GM23248 (cell line): Measurements from ENCODE around the gene SETD2. TPM values are rescaled to one million over a fixed set of nuclear protein-coding genes. Genes with fewer than 3 reads are reported as not detected.

Experiments
- DNase-seq: peaks from one replicate; pipeline ENCODE4 v3.0.0-alpha.2; 2015
- H2AFZ ChIP-seq: fragments of 200-600 bp; sonication (generic); 2 replicates; pipeline ENCODE4 v1.6.1; 2016; ENCODE audit warnings: antibody characterized with exemption
- H3F3A ChIP-seq: fragments of 200-600 bp; sonication (generic); 2 replicates; pipeline ENCODE4 v1.6.1; 2016; ENCODE audit warnings: mild to moderate bottlenecking, antibody characterized with exemption, mixed run types; ENCODE audit not compliant: insufficient read depth
- H3K27ac ChIP-seq: fragments of 200-600 bp; sonication (generic); 2 replicates; pipeline ENCODE4 v1.5.1; 2016; ENCODE audit warnings: mild to moderate bottlenecking
- H3K27me3 ChIP-seq: fragments of 200-600 bp; sonication (generic); replicated peaks from 2 replicates; pipeline ENCODE4 v1.6.1; 2016; ENCODE audit warnings: mild to moderate bottlenecking; ENCODE audit not compliant: insufficient read depth
- H3K36me3 ChIP-seq: fragments of 200-600 bp; sonication (generic); 2 replicates; pipeline ENCODE4 v1.6.1; 2016; ENCODE audit warnings: low read depth, mild to moderate bottlenecking
- H3K4me1 ChIP-seq: fragments of 200-600 bp; sonication (generic); 2 replicates; pipeline ENCODE4 v1.6.1; 2016; ENCODE audit warnings: mild to moderate bottlenecking; ENCODE audit not compliant: insufficient read depth
- H3K4me2 ChIP-seq: fragments of 200-600 bp; sonication (generic); one replicate; pipeline ENCODE4 v1.6.1; 2016; ENCODE audit warnings: mild to moderate bottlenecking; ENCODE audit not compliant: unreplicated experiment
- H3K4me3 ChIP-seq: fragments of 200-600 bp; sonication (generic); 2 replicates; pipeline ENCODE4 v1.5.1; 2016; ENCODE audit warnings: mild to moderate bottlenecking
- H3K79me2 ChIP-seq: fragments of 200-600 bp; sonication (generic); 2 replicates; pipeline ENCODE4 v1.6.1; 2016; ENCODE audit warnings: mild to moderate bottlenecking; ENCODE audit not compliant: insufficient read depth
- H3K9ac ChIP-seq: fragments of 200-600 bp; sonication (generic); 2 replicates; pipeline ENCODE4 v1.6.1; 2016; ENCODE audit warnings: mild to moderate bottlenecking
- H3K9me2 ChIP-seq: fragments of 200-600 bp; sonication (generic); 2 replicates; pipeline ENCODE4 v1.6.1; 2016; ENCODE audit warnings: mixed run types, mild to moderate bottlenecking, moderate library complexity; ENCODE audit not compliant: insufficient read depth
- H3K9me3 ChIP-seq: fragments of 200-600 bp; sonication (generic); one replicate; pipeline ENCODE4 v1.6.1; 2017; ENCODE audit warnings: low read depth
- H4K20me1 ChIP-seq: fragments of 200-600 bp; sonication (generic); 2 replicates; pipeline ENCODE4 v1.6.0; 2016; ENCODE audit not compliant: insufficient read depth
- EZH2 ChIP-seq: fragments of 200-600 bp; sonication (generic); IDR thresholded peaks from 2 replicates; pipeline ENCODE4 v1.6.1; 2018; ENCODE audit warnings: antibody characterized with exemption, mild to moderate bottlenecking; ENCODE audit not compliant: insufficient read depth, poor library complexity, severe bottlenecking
- EZH2phosphoT487 ChIP-seq: fragments of 200-600 bp; sonication (generic); IDR thresholded peaks from 2 replicates; pipeline ENCODE4 v1.6.1; 2018; ENCODE audit warnings: antibody characterized with exemption, moderate library complexity, mild to moderate bottlenecking, low read depth; ENCODE audit not compliant: insufficient read depth
- WGBS, 2 experiments: methylation state at CpG; one replicate each; pipeline ENCODE4 v1.1.6; 2015 to 2017; ENCODE audit warnings: low lambda C conversion rate in 2 of 2, low coverage in 1 of 2; ENCODE audit errors: missing lambda C conversion rate in 2 of 2; 5-methylcytosine and 5-hydroxymethylcytosine counted together
- in situ Hi-C: fragments of 300-500 bp; cut with MboI; formaldehyde crosslinking; loops from 2 replicates; pipeline ENCODE4 v1.15.0; 2020
- polyA plus RNA-seq: library from polyadenylated mRNA; unstranded; fragments of >200 nt; fragmentation: Nextera tagmentation; extraction: Ambion mirVana; gene quantifications from 2 replicates; pipeline ENCODE4 v1.2.1, GENCODE V29; 2016
- total RNA-seq: library from RNA; depleted of rRNA; stranded (reverse); fragments of >200 nt; shearing (Covaris generic); gene quantifications from 2 replicates; pipeline ENCODE4 v1.2.3, GENCODE V29; 2014

The SETD2 gene
- total and polyA plus RNA-seq, 2 experiments from 2014 or later = 16.2 to 24.0 TPM

DNA sequence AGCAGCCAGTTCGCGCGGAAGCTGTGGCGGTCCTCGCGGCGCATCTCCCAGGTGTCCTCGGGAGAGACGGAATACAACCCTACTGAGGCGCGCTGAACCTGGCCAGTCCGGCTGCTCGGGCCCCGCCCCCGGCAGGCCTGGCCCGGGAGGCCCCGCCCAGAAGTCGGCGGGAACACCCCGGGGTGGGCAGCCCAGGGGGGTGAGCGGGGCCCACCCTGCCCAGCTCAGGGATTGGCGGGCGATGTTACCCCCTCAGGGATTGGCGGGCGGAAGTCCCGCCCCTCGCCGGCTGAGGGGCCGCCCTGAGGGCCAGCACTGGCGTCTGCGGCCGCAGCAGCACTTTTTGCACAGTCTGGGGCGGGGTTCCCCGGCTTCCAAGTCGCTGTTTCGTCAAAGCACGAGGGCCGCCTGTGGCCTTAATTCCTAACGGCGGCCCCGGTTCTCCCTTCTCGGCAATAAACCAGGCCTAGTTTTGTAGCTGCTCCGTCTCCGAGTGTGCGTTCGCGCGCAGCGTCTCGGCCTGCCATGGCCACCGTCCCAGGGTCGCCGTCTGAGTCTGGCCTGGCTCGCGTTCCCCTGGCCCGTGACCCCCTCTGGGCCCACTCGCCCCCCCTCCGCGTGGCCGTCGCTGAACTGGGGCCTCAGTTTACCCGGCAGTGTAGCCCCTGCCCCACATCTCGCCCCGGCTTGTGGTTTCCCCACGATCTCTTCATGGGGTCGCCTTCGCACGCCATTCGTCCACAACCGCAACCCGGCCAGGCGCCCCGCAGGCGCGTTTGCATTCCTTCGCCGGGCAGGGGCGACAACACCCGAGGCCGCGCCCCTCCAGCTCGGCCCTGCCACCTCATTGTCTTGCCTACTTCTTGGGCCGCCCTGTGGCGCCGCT lies 154.4 kb downstream of the SETD2 start:
- TF ChIP-seq EZH2 (no peak), EZH2phosphoT487 (no peak)
- 5 to 6% methylated on average over 61 to 79 of the region's 85 CpGs for WGBS, 2 experiments

DNA sequence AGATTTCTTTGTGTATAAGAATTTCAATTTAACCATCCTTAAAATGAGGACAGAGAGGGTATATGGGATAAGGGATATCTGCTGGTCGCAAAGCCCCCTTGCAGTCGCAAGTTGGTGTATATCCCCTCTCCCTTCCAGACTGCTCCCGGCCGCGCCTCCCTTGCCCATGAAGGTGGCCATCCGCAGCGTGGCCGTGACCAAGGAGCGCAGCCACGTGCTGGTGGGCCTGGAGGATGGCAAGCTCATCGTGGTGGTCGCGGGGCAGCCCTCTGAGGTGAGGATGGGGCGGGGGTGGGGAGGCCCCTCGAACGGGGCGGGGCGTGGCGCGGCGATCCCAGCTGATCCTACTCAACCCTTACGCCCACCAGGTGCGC lies 155.1 kb downstream of the SETD2 start:
- no peak overlapping the region for H3K27ac ChIP-seq
- DNase-seq = no peak
- no peaks in the 10 kb centered on the region for H4K20me1 ChIP-seq
- H3K9me3 ChIP-seq = no peaks in the 10 kb centered on the region
- WGBS, 2 experiments = 22 to 26% methylated on average over 20 to 23 of the region's 23 CpGs
- no peaks in the 10 kb centered on the region for H3K36me3 ChIP-seq
- no peaks in the 10 kb centered on the region; the same call in 1 of the 2 replicates for H3K79me2 ChIP-seq
- no peaks in the 10 kb centered on the region for H3K27me3 ChIP-seq
- H3K9me2 ChIP-seq = no peaks in the 10 kb centered on the region
- TF ChIP-seq EZH2phosphoT487 (no peak), EZH2 (no peak)
- peak overlapping the region; percentile 89; the same call in 1 of the 2 replicates for H3K9ac ChIP-seq
- H3K4me1 ChIP-seq = no peaks in the 10 kb centered on the region
- H3F3A ChIP-seq = no peaks in the 10 kb centered on the region
- peak overlapping the region; percentile 43 for H3K4me2 ChIP-seq
- in situ Hi-C loops = no loop called here
- peak overlapping the region; percentile 65 for H3K4me3 ChIP-seq
- H2AFZ ChIP-seq = peak overlapping the region; percentile 35; the same call in 1 of the 2 replicates

More for the DNA sequence above, 154.4 kb downstream of the SETD2 start:
- Histone ChIP-seq H3F3A (0 out of 2 replicates have a peak, but pooled peaks cover 1% of the 10 kb centered on the region), H3K36me3 (no peaks in the 10 kb centered on the region), H3K9ac (peak overlapping the region; percentile 89), H3K27ac (peak overlapping the region; percentile 53), H3K27me3 (no peaks in the 10 kb centered on the region), H3K79me2 (no peaks in the 10 kb centered on the region; the same call in 1 of the 2 replicates), H3K4me2 (peak overlapping the region; percentile 56), H3K4me1 (no peaks in the 10 kb centered on the region), H3K9me3 (no peaks in the 10 kb centered on the region), H2AFZ (peak overlapping the region; percentile 74), H3K4me3 (peak overlapping the region; percentile 65), H3K9me2 (no peaks in the 10 kb centered on the region), H4K20me1 (no peaks in the 10 kb centered on the region)
- in situ Hi-C loops = no loop called here
- DNase-seq = peak; percentile 95

DNA sequence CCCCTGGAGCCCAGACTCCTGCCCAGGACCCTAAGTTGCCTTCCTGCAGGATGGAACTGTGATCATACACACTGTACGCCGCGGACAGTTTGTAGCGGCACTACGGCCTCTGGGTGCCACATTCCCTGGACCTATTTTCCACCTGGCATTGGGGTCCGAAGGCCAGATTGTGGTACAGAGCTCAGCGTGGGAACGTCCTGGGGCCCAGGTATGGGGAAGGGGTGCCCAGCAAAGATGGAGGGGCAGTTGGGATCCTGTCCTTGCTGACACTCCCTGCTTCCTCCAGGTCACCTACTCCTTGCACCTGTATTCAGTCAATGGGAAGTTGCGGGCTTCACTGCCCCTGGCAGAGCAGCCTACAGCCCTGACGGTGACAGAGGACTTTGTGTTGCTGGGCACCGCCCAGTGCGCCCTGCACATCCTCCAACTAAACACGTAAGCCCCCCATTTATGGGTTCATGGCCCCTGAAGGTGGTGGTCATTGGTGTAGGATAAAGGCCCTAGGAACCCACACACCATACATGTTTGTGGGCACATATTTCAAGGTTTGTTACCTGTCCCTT lies 155.6 kb downstream of the SETD2 start:
- in situ Hi-C loops = no loop called here
- no peaks in the 10 kb centered on the region for H3K79me2 ChIP-seq

DNA sequence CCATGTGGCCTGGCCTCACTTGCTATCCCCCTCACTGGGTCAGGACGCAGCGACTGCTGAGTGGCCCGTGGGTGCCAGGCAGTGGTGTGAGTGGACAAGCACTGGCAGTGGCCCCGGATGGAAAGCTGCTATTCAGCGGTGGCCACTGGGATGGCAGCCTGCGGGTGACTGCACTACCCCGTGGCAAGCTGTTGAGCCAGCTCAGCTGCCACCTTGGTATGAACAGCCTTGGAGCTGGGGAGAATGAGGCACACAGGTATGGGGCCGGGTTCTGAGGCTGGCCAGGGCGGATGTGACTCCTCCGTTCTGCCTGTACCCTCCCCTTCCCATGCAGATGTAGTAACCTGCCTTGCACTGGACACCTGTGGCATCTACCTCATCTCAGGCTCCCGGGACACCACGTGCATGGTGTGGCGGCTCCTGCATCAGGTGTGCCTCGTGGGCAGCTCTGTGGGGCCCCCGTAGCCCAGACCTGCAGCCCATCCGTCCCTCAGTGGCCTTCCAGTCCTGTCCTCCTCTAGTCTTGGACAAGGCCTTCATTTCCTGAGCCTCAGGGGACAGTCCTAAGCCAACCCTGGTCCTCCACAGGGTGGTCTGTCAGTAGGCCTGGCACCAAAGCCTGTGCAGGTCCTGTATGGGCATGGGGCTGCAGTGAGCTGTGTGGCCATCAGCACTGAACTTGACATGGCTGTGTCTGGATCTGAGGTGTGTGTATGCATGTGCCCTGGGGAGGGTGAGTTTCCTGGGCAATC lies 156.3 kb downstream of the SETD2 start:
- no peak overlapping the region for H3K9ac ChIP-seq
- no peak overlapping the region for H3K4me3 ChIP-seq
- H3K9me3 ChIP-seq = no peaks in the 10 kb centered on the region
- no peak overlapping the region for H3K27ac ChIP-seq
- H3K9me2 ChIP-seq = no peaks in the 10 kb centered on the region
- TF ChIP-seq EZH2phosphoT487 (no peak), EZH2 (no peak)
- in situ Hi-C loops = no loop called here
- no peak overlapping the region for H2AFZ ChIP-seq
- H4K20me1 ChIP-seq = no peaks in the 10 kb centered on the region
- H3F3A ChIP-seq = no peaks in the 10 kb centered on the region
- no peak for DNase-seq
- WGBS, 2 experiments = 71 to 74% methylated on average over 16 of the region's 16 CpGs
- H3K4me1 ChIP-seq = no peaks in the 10 kb centered on the region
- H3K4me2 ChIP-seq = no peak overlapping the region
- no peaks in the 10 kb centered on the region for H3K79me2 ChIP-seq
- no peaks in the 10 kb centered on the region for H3K36me3 ChIP-seq
- no peaks in the 10 kb centered on the region for H3K27me3 ChIP-seq

More for the DNA sequence above, 155.6 kb downstream of the SETD2 start:
- no peaks in the 10 kb centered on the region for H3K27me3 ChIP-seq
- H3K27ac ChIP-seq = no peak overlapping the region
- H4K20me1 ChIP-seq = no peaks in the 10 kb centered on the region
- no peaks in the 10 kb centered on the region for H3K9me3 ChIP-seq
- no peak overlapping the region for H3K4me2 ChIP-seq
- 92 to 94% methylated on average over 13 of the region's 13 CpGs for WGBS, 2 experiments
- no peaks in the 10 kb centered on the region for H3K36me3 ChIP-seq
- no peak overlapping the region for H3K9ac ChIP-seq
- H3K9me2 ChIP-seq = no peaks in the 10 kb centered on the region
- DNase-seq = no peak
- TF ChIP-seq EZH2phosphoT487 (no peak), EZH2 (no peak)
- H3F3A ChIP-seq = no peaks in the 10 kb centered on the region
- no peaks in the 10 kb centered on the region for H3K4me1 ChIP-seq
- H3K4me3 ChIP-seq = no peak overlapping the region
- no peak overlapping the region for H2AFZ ChIP-seq
